ENCODE data around the gene ASIC4. TPM values are rescaled to one million over a fixed set of nuclear protein-coding genes. Genes with fewer than 3 reads are reported as not detected.

The ASIC4 gene
- total and polyA plus RNA-seq, 2 of the 4 experiments (the other 2 are of a cell fraction), result 0.10 TPM; not detected in 1

DNA sequence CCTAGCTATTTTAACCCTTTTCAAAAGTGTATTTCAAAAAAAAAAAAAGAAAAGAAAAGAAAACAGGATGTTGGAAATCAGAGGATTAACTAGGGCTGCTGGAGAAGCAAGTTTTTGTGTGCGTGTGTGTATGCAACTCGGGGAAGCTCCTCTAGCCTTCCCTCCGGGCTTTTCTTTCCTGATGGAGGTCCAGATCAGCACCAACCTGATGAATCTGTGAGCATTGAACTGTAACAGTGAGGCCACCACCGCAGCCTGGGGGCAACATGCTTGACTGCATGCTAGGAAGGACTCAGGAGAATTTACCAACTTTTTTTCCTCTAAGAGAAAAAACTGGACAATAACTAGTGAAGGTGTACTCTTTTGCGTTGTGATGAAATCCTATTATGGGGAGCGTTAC is 54.8 kb downstream of the ASIC4 start:
- in situ Hi-C loops (cut with MboI; ENCODE audit: low sequenced_read_pairs) (no loop called here), dilution Hi-C loops (cut with HindIII; ENCODE audit: low sequenced_read_pairs, unreplicated experiment) (no loop called here), intact Hi-C loops (cut with micrococcal nuclease) (no loop called here)
- no peak overlapping the region for H2AK9ac ChIP-seq (replicated peaks; ENCODE audit: low read depth, low read length, poor library complexity)
- no peak overlapping the region for H3K4me2 ChIP-seq (ENCODE audit: low read depth, low read length)
- no peak overlapping the region for H2AK5ac ChIP-seq (ENCODE audit: low read depth, low read length)
- H3K4me3 ChIP-seq (ENCODE audit: insufficient read depth, low read depth, low read length), result no peak overlapping the region
- peaks cover 8% of the 10 kb centered on the region; the same call in 1 of the 2 replicates for H3K9me1 ChIP-seq (ENCODE audit: insufficient read depth, low read length)
- H3K4me1 ChIP-seq (ENCODE audit: control insufficient read depth, insufficient read depth, low read length), result peaks cover 10% of the 10 kb centered on the region
- no peak overlapping the region for H4K91ac ChIP-seq (ENCODE audit: insufficient read depth, low read depth, low read length)
- H3K4ac ChIP-seq (ENCODE audit: low read depth, low read length), result no peak overlapping the region
- no peak overlapping the region for H3K14ac ChIP-seq (replicated peaks; ENCODE audit: low read depth, low read length)
- peaks cover 19% of the 10 kb centered on the region; the same call in 1 of the 2 replicates for H3K36me3 ChIP-seq (ENCODE audit: control insufficient read depth, insufficient read depth, low read length)
- H3K23ac ChIP-seq (ENCODE audit: low read depth, low read length), result no peak overlapping the region
- H4K5ac ChIP-seq (ENCODE audit: low read depth, low read length), result no peak overlapping the region
- no peak overlapping the region for H2AFZ ChIP-seq (replicated peaks; ENCODE audit: low read length, poor library complexity)
- H3K27ac ChIP-seq (ENCODE audit: insufficient read depth, low read length), result no peak overlapping the region
- H4K20me1 ChIP-seq (ENCODE audit: insufficient read depth, low read length), result peaks cover 8% of the 10 kb centered on the region; the same call in 1 of the 2 replicates
- no peaks in the 10 kb centered on the region; the same call in 1 of the 2 replicates for H3K27me3 ChIP-seq (ENCODE audit: control insufficient read depth, insufficient read depth, low read length)
- no peak overlapping the region for H2BK15ac ChIP-seq (ENCODE audit: low read depth, low read length)
- H3K79me1 ChIP-seq (ENCODE audit: low read depth in 1 of 2, low read length in 2 of 2), result peaks cover 11 to 18% of the 10 kb centered on the region in 2 experiments
- ChIA-PET CTCF (no interaction called here), POLR2A (ENCODE audit: unreplicated experiment) (no interaction called here)
- no CpG with 5 or more reads among the region's 6 CpGs for WGBS, 2 experiments (ENCODE audit: extremely low coverage in 2 of 2, insufficient read length in 1 of 2)
- H3K18ac ChIP-seq (ENCODE audit: low read depth, low read length), result no peak overlapping the region
- H4K8ac ChIP-seq (ENCODE audit: low read depth in 2 of 2, low read length in 2 of 2), result no peak overlapping the region
- no peak overlapping the region for H2BK20ac ChIP-seq (ENCODE audit: low read depth, low read length)
- no peak for TF ChIP-seq RAD21 (IDR thresholded peaks at IDR 0.05; ENCODE audit: low read length)
- TF ChIP-seq RCOR1 (IDR thresholded peaks at IDR 0.05; ENCODE audit: insufficient replicate concordance, low read length), result no peak
- no peak for TF ChIP-seq SMC3 (IDR thresholded peaks at IDR 0.05; ENCODE audit: low read depth, low read length)
- no peak for TF ChIP-seq MAZ (IDR thresholded peaks at IDR 0.05; ENCODE audit: borderline replicate concordance, low read depth, low read length)
- TF ChIP-seq CEBPB (IDR thresholded peaks at IDR 0.05; ENCODE audit: low read depth, low read length), result no peak
- TF ChIP-seq BHLHE40 (IDR thresholded peaks at IDR 0.05; ENCODE audit: low read depth, low read length), result no peak
- no peak for TF ChIP-seq MXI1 (IDR thresholded peaks at IDR 0.05; ENCODE audit: borderline replicate concordance, low read depth, low read length)
- TF ChIP-seq, protein P1, sequence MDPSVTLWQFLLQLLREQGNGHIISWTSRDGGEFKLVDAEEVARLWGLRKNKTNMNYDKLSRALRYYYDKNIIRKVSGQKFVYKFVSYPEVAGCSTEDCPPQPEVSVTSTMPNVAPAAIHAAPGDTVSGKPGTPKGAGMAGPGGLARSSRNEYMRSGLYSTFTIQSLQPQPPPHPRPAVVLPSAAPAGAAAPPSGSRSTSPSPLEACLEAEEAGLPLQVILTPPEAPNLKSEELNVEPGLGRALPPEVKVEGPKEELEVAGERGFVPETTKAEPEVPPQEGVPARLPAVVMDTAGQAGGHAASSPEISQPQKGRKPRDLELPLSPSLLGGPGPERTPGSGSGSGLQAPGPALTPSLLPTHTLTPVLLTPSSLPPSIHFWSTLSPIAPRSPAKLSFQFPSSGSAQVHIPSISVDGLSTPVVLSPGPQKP (IDR thresholded peaks at IDR 0.05; ENCODE audit: borderline replicate concordance, low read depth, low read length), result no peak
- no peak for TF ChIP-seq POLR2A (IDR thresholded peaks at IDR 0.05; ENCODE audit: low read depth, low read length)
- no peak for TF ChIP-seq FOS (IDR thresholded peaks at IDR 0.05; ENCODE audit: low read depth, low read length)
- no peak for TF ChIP-seq MAFK (IDR thresholded peaks at IDR 0.05; ENCODE audit: low read depth, low read length)
- TF ChIP-seq RFX5 (IDR thresholded peaks at IDR 0.05; ENCODE audit: low read depth, low read length), result no peak
- TF ChIP-seq, protein P2, sequence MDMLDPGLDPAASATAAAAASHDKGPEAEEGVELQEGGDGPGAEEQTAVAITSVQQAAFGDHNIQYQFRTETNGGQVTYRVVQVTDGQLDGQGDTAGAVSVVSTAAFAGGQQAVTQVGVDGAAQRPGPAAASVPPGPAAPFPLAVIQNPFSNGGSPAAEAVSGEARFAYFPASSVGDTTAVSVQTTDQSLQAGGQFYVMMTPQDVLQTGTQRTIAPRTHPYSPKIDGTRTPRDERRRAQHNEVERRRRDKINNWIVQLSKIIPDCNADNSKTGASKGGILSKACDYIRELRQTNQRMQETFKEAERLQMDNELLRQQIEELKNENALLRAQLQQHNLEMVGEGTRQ (IDR thresholded peaks at IDR 0.05; ENCODE audit: low read depth, low read length), result no peak
- no peak for TF ChIP-seq CHD1 (IDR thresholded peaks at IDR 0.05; ENCODE audit: low read depth, low read length)
- TF ChIP-seq, protein P3, sequence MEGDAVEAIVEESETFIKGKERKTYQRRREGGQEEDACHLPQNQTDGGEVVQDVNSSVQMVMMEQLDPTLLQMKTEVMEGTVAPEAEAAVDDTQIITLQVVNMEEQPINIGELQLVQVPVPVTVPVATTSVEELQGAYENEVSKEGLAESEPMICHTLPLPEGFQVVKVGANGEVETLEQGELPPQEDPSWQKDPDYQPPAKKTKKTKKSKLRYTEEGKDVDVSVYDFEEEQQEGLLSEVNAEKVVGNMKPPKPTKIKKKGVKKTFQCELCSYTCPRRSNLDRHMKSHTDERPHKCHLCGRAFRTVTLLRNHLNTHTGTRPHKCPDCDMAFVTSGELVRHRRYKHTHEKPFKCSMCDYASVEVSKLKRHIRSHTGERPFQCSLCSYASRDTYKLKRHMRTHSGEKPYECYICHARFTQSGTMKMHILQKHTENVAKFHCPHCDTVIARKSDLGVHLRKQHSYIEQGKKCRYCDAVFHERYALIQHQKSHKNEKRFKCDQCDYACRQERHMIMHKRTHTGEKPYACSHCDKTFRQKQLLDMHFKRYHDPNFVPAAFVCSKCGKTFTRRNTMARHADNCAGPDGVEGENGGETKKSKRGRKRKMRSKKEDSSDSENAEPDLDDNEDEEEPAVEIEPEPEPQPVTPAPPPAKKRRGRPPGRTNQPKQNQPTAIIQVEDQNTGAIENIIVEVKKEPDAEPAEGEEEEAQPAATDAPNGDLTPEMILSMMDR (conservative IDR thresholded peaks at IDR 0.05; ENCODE audit: low read depth, low read length), result no peak
- no peak for TF ChIP-seq NFE2L2 (IDR thresholded peaks at IDR 0.05; ENCODE audit: low read depth, low read length)
- no peak overlapping the region for H2BK5ac ChIP-seq (ENCODE audit: low read depth, low read length, poor library complexity, severe bottlenecking)
- BruUV-seq (replicated peaks), result no TSS peak
- DNase-seq (no peak), ATAC-seq (ENCODE audit: low read depth) (no peak)
- H3K9me3 ChIP-seq (ENCODE audit: control insufficient read depth, insufficient read depth, low read length), result no peaks in the 10 kb centered on the region
- H3K56ac ChIP-seq (ENCODE audit: extremely low read depth, insufficient read depth, low read length), result no peak overlapping the region
- no peak overlapping the region for H2BK120ac ChIP-seq (ENCODE audit: low read depth, low read length)
- no peak overlapping the region for H3K9ac ChIP-seq (ENCODE audit: low read depth, low read length)
